ENCODE data around the gene AGBL4. TPM values are rescaled to one million over a fixed set of nuclear protein-coding genes. Genes with fewer than 3 reads are reported as not detected.

The AGBL4 gene
- polyA plus RNA-seq, 3 donors: 0.05 TPM; not detected in 2

GRCh38 chr1:49728377-49728776, 295.4 kb downstream of the AGBL4 start:
- Histone ChIP-seq H3K36me3 (replicated peaks in 1 of 2; ENCODE audit: control insufficient read depth in 1 of 2, insufficient read depth in 2 of 2, low read length in 2 of 2) (no peaks in the 10 kb centered on the region), H2AFZ (ENCODE audit: insufficient read depth, low read depth, low read length, poor library complexity, severe bottlenecking) (no peak overlapping the region), H3K9ac (ENCODE audit: insufficient read depth, low read length, poor library complexity, severe bottlenecking) (no peak overlapping the region), H3K27me3 (ENCODE audit: control insufficient read depth in 2 of 2, insufficient read depth in 2 of 2, low read length in 2 of 2) (no peaks in the 10 kb centered on the region), H3K9me3 (replicated peaks in 1 of 2; ENCODE audit: control insufficient read depth in 1 of 2, insufficient read depth in 1 of 2, low read length in 2 of 2) (peaks cover 12 to 18% of the 10 kb centered on the region in 2 donors), H3K27ac (ENCODE audit: low read depth in 1 of 2, low read length in 2 of 2) (no peak overlapping the region), H3K4me2 (replicated peaks; ENCODE audit: extremely low read depth, low read length, poor library complexity, severe bottlenecking) (no peak overlapping the region), H3K79me2 (ENCODE audit: insufficient read depth, low read length) (no peaks in the 10 kb centered on the region), H3K4me1 (ENCODE audit: control insufficient read depth in 1 of 2, insufficient read depth in 2 of 2, low read length in 2 of 2) (no peaks in the 10 kb centered on the region), H3K4me3 (replicated peaks in 1 of 3; ENCODE audit: low read depth in 2 of 3, low read length in 3 of 3) (no peak overlapping the region), H4K20me1 (ENCODE audit: insufficient read depth, low read length) (no peaks in the 10 kb centered on the region)
- no peak for DNase-seq
- intact Hi-C loops (cut with micrococcal nuclease): no loop called here
- no peak overlapping the region for H3K27ac Mint-ChIP-seq
- TF ChIP-seq, protein P1, sequence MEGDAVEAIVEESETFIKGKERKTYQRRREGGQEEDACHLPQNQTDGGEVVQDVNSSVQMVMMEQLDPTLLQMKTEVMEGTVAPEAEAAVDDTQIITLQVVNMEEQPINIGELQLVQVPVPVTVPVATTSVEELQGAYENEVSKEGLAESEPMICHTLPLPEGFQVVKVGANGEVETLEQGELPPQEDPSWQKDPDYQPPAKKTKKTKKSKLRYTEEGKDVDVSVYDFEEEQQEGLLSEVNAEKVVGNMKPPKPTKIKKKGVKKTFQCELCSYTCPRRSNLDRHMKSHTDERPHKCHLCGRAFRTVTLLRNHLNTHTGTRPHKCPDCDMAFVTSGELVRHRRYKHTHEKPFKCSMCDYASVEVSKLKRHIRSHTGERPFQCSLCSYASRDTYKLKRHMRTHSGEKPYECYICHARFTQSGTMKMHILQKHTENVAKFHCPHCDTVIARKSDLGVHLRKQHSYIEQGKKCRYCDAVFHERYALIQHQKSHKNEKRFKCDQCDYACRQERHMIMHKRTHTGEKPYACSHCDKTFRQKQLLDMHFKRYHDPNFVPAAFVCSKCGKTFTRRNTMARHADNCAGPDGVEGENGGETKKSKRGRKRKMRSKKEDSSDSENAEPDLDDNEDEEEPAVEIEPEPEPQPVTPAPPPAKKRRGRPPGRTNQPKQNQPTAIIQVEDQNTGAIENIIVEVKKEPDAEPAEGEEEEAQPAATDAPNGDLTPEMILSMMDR (IDR thresholded peaks at IDR 0.05): no peak
- peaks cover 2 to 15% (median 10%) of the 10 kb centered on the region in 7 donors for H3K9me3 Mint-ChIP-seq
- 38% methylated on average over 1 of the region's 1 CpG for WGBS (ENCODE audit: insufficient coverage)
- no peak overlapping the region for H3K4me3 Mint-ChIP-seq
- no peaks in the 10 kb centered on the region for H3K27me3 Mint-ChIP-seq (ENCODE audit: low read depth in 3 of 3)
- no peaks in the 10 kb centered on the region for H3K4me1 Mint-ChIP-seq
- no peaks in the 10 kb centered on the region for H3K36me3 Mint-ChIP-seq

DNA sequence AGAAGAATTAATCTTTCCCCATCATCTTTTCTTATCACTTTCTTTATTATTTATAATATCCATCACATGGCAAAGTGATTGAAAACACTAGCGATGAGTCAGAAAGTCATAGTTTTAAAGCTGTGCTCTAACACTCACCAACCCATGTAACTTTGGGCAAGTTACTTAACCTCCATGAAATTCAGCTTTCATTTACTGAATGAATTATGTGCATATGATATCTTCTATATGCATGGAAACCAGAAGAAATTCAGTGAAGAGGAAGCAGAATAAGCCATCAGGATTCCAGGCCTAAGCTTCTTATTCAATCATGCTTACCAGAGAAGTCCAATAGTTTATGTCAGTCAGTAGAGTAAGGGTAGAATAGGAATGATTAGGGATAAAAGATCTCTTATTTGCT, 300.1 kb downstream of the AGBL4 start:
- Histone ChIP-seq H3K9me3 (replicated peaks in 1 of 2; ENCODE audit: control insufficient read depth in 1 of 2, insufficient read depth in 1 of 2, low read length in 2 of 2) (peaks cover 0 to 4% of the 10 kb centered on the region in 2 donors), H3K27me3 (ENCODE audit: control insufficient read depth in 2 of 2, insufficient read depth in 2 of 2, low read length in 2 of 2) (no peaks in the 10 kb centered on the region), H3K27ac (ENCODE audit: low read depth in 1 of 2, low read length in 2 of 2) (no peak overlapping the region), H4K20me1 (ENCODE audit: insufficient read depth, low read length) (no peaks in the 10 kb centered on the region), H3K36me3 (replicated peaks in 1 of 2; ENCODE audit: control insufficient read depth in 1 of 2, insufficient read depth in 2 of 2, low read length in 2 of 2) (no peaks in the 10 kb centered on the region), H3K9ac (ENCODE audit: insufficient read depth, low read length, poor library complexity, severe bottlenecking) (no peak overlapping the region), H3K79me2 (ENCODE audit: insufficient read depth, low read length) (no peaks in the 10 kb centered on the region), H3K4me1 (ENCODE audit: control insufficient read depth in 1 of 2, insufficient read depth in 2 of 2, low read length in 2 of 2) (no peaks in the 10 kb centered on the region), H3K4me2 (replicated peaks; ENCODE audit: extremely low read depth, low read length, poor library complexity, severe bottlenecking) (no peak overlapping the region), H3K4me3 (replicated peaks in 1 of 3; ENCODE audit: low read depth in 2 of 3, low read length in 3 of 3) (no peak overlapping the region), H2AFZ (ENCODE audit: insufficient read depth, low read depth, low read length, poor library complexity, severe bottlenecking) (no peak overlapping the region)
- no peak for DNase-seq
- TF ChIP-seq, protein P1 (IDR thresholded peaks at IDR 0.05): no peak
- WGBS (ENCODE audit: insufficient coverage): no CpG with 5 or more reads among the region's 1 CpG
- Mint-ChIP-seq H3K27ac (no peak overlapping the region), H3K9me3 (peaks cover 0 to 4% (median 1%) of the 10 kb centered on the region in 7 donors), H3K36me3 (no peaks in the 10 kb centered on the region), H3K4me1 (no peaks in the 10 kb centered on the region), H3K4me3 (no peak overlapping the region), H3K27me3 (ENCODE audit: low read depth in 3 of 3) (no peaks in the 10 kb centered on the region)
- intact Hi-C loops (cut with micrococcal nuclease): no loop called here
